SK-N-SH (cell line): Measurements from ENCODE around the gene UBTFL1.
"Not testable (repeated sequence)": the region's sequence is repeated elsewhere in the genome, so short reads cannot be mapped to it uniquely, and the experiment has no call there.

Experiments
- CTCF ChIP-seq: fragments of 200-600 bp; sonication (generic); IDR thresholded peaks from 2 replicates; pipeline ENCODE4 v1.6.1; 2017; ENCODE audit warnings: antibody characterized with exemption, mild to moderate bottlenecking, moderate library complexity
- MXI1 ChIP-seq: IDR thresholded peaks from 2 replicates; pipeline ENCODE4 v1.6.1; 2012; ENCODE audit warnings: mild to moderate bottlenecking, low read depth, low read length, improper control_type of control experiment
- RXRA ChIP-seq: IDR thresholded peaks from 2 replicates; pipeline ENCODE4 v1.4.0; 2012; ENCODE audit warnings: low read depth, mild to moderate bottlenecking, borderline replicate concordance

- not testable (repeated sequence) for TF ChIP-seq CTCF, MXI1, RXRA
Measured at GRCh38 chr11:90085650-90086049, at the start of gene UBTFL1.
